HepG2 (cell line): ENCODE measurements around the gene CLEC18C. TPM values are rescaled to one million over a fixed set of nuclear protein-coding genes. Genes with fewer than 3 reads are reported as not detected.
A peak's percentile ranks its signal among the peaks of the same experiment; 100 is the strongest.

ENCODE experiments used
- ARNT2 ChIP-seq: sonication (generic); formaldehyde crosslinking; IDR thresholded peaks from 2 replicates; pipeline ENCODE4 v1.8.0; 2022; ENCODE audit warnings: mild to moderate bottlenecking, low read depth, missing genetic modification reagents, moderate library complexity
- FOSL2 ChIP-seq: sonication (generic); formaldehyde crosslinking; IDR thresholded peaks from 2 replicates; pipeline ENCODE4 v1.4.0; 2020; ENCODE audit warnings: missing genetic modification reagents
- HDAC6 ChIP-seq: fragments of 200-600 bp; sonication (generic); IDR thresholded peaks from 2 replicates; pipeline ENCODE4 v1.7.0; 2017; ENCODE audit warnings: mild to moderate bottlenecking, antibody characterized with exemption, low read length, low read depth
- HNF4G ChIP-seq, 2 experiments: sonication (generic) in 1 of 2; formaldehyde crosslinking in 1 of 2; IDR thresholded peaks; 2 replicates each; pipeline versions ENCODE4 v1.4.0 to v1.6.1; 2011 to 2020; ENCODE audit warnings: borderline replicate concordance in 2 of 2, low read depth in 2 of 2, mild to moderate bottlenecking in 2 of 2, low read length in 1 of 2, missing genetic modification reagents in 1 of 2, moderate library complexity in 1 of 2
- MEF2D ChIP-seq: sonication (generic); formaldehyde crosslinking; IDR thresholded peaks from 2 replicates; pipeline ENCODE4 v1.5.1; 2020; ENCODE audit warnings: mild to moderate bottlenecking, missing genetic modification reagents
- MTF1 ChIP-seq: sonication (generic); formaldehyde crosslinking; IDR thresholded peaks from 2 replicates; pipeline ENCODE4 v1.5.0; 2020; ENCODE audit warnings: missing genetic modification reagents
- NR2F2 ChIP-seq: IDR thresholded peaks from 2 replicates; pipeline ENCODE4 v1.6.1; 2012; ENCODE audit warnings: low read depth, inconsistent platforms, borderline replicate concordance
- NR2F6 ChIP-seq, 2 experiments: IDR thresholded peaks; 2 replicates each; pipeline ENCODE4 v1.6.1; 2016; ENCODE audit warnings: antibody characterized with exemption in 1 of 2, mild to moderate bottlenecking in 1 of 2
- SP1 ChIP-seq, 2 experiments: fragments of 450-650 bp in 1 of 2; sonication (generic) in 1 of 2; formaldehyde crosslinking in 1 of 2; IDR thresholded peaks; 2 replicates each; pipeline versions ENCODE4 v1.4.0 to v1.6.1; 2016 to 2020; ENCODE audit warnings: missing genetic modification reagents in 1 of 2
- SRF ChIP-seq: IDR thresholded peaks from 2 replicates; pipeline ENCODE4 v1.6.1; 2011; ENCODE audit warnings: mild to moderate bottlenecking, low read depth, low read length, moderate library complexity
- ZKSCAN1 ChIP-seq: fragments of 150-350 bp; IDR thresholded peaks from 2 replicates; pipeline ENCODE4 v1.6.1; 2014; ENCODE audit warnings: low read length
- ZNF224 ChIP-seq: sonication (generic); formaldehyde crosslinking; IDR thresholded peaks from 2 replicates; pipeline ENCODE4 v1.5.0; 2020; ENCODE audit warnings: mild to moderate bottlenecking, missing genetic modification reagents
- ZNF343 ChIP-seq: sonication (generic); formaldehyde crosslinking; IDR thresholded peaks from 2 replicates; pipeline ENCODE4 v1.4.0; 2020; ENCODE audit warnings: mild to moderate bottlenecking, missing genetic modification reagents
- ZNF614 ChIP-seq: IDR thresholded peaks from 2 replicates; pipeline ENCODE4 v1.6.1; 2018; ENCODE audit warnings: missing biosample characterization, missing genetic modification reagents, inconsistent platforms, borderline replicate concordance
- ZSCAN30 ChIP-seq: sonication (generic); formaldehyde crosslinking; IDR thresholded peaks from 2 replicates; pipeline ENCODE4 v1.5.0; 2020; ENCODE audit warnings: mild to moderate bottlenecking, missing genetic modification reagents
- ZZZ3 ChIP-seq: sonication (generic); formaldehyde crosslinking; IDR thresholded peaks from 2 replicates; pipeline ENCODE4 v1.4.0; 2020; ENCODE audit warnings: missing genetic modification reagents, mild to moderate bottlenecking, borderline replicate concordance
- polyA plus RNA-seq, 8 experiments: library from polyadenylated mRNA; depleted of rRNA in 3 of 8; stranded (reverse) in 7 of 8; unstranded in 1 of 8; fragments of >200 nt; fragmentation: Illumina TruSeq in 4 of 8; extraction: Trizol in 4 of 8; gene quantifications; 2 replicates each; pipeline versions ENCODE4 v1.2.1 to v1.2.3, GENCODE V29; 2011 to 2016; ENCODE audit warnings: low read depth in 4 of 8, missing spikeins in 1 of 8, mixed read lengths in 1 of 8; ENCODE audit not compliant: insufficient read depth in 1 of 8
- total RNA-seq, 5 experiments: library from RNA; depleted of rRNA; stranded (reverse); fragments of >200 nt; fragmentation: Illumina TruSeq; extraction: Trizol; gene quantifications; 2 replicates each; pipeline ENCODE4 v1.2.3, GENCODE V29; 2016; ENCODE audit warnings: low read depth in 1 of 5
- TF ChIP-seq, protein P1 (sequence below): sonication (generic); formaldehyde crosslinking; conservative IDR thresholded peaks from 2 replicates; pipeline ENCODE4 v1.4.0; 2020; ENCODE audit warnings: mild to moderate bottlenecking, missing genetic modification reagents, moderate library complexity
- TF ChIP-seq, protein P2 (sequence below): sonication (generic); formaldehyde crosslinking; IDR thresholded peaks from 2 replicates; pipeline ENCODE4 v1.5.0; 2020; ENCODE audit warnings: mild to moderate bottlenecking, low read depth, missing genetic modification reagents, borderline replicate concordance
- TF ChIP-seq, protein P3 (sequence below): sonication (generic); formaldehyde crosslinking; IDR thresholded peaks from 2 replicates; pipeline ENCODE4 v1.4.0; 2020; ENCODE audit warnings: missing genetic modification reagents; ENCODE audit errors: not compliant biosample characterization
- TF ChIP-seq, protein P4 (sequence below): sonication (generic); formaldehyde crosslinking; IDR thresholded peaks from 2 replicates; pipeline ENCODE4 v1.5.0; 2020; ENCODE audit warnings: missing genetic modification reagents
- TF ChIP-seq, protein P5 (sequence below): sonication (generic); formaldehyde crosslinking; IDR thresholded peaks from 2 replicates; pipeline ENCODE4 v1.5.0; 2020; ENCODE audit warnings: missing genetic modification reagents, mild to moderate bottlenecking, borderline replicate concordance
- TF ChIP-seq, protein P6 (sequence below): sonication (generic); formaldehyde crosslinking; IDR thresholded peaks from 2 replicates; pipeline ENCODE4 v1.4.0; 2020; ENCODE audit warnings: missing genetic modification reagents

CLEC18C gene
- total and polyA plus RNA-seq, 2 of the 13 experiments (the other 11 are each of a cell fraction or from before 2014, with no cell fraction given) = 0.15 to 0.29 TPM

DNA sequence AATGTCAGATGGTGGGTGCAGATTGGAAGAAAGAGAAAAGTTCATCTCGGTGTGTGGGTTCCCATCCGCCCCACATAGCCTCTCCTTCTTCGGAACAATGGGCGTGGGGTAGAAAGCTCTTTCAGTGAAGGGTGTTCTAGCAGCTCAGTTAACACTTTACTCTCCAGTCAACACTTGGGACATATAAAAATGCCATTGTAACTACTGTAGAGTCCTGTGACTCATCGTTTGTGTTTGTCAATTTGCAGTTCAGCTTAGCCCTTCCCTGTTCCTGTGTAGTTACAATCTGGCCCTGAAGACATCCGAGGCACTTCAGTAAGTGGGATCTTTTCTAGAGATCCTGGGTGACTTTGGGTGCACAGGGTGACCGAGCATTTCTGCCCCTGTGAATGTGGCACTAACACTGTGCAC lies 11.5 kb upstream of the CLEC18C start (continued):
- no peak for TF ChIP-seq ZNF224 (CRISPR knock-in tag)
- no peak for TF ChIP-seq HNF4G (IDR thresholded peaks at IDR 0.05; ENCODE audit: borderline replicate concordance, low read depth, low read length)
- no peak for TF ChIP-seq HNF4G (CRISPR knock-in tag; IDR thresholded peaks at IDR 0.05; ENCODE audit: borderline replicate concordance, low read depth)
- no peak for TF ChIP-seq SRF
- TF ChIP-seq, protein P1, sequence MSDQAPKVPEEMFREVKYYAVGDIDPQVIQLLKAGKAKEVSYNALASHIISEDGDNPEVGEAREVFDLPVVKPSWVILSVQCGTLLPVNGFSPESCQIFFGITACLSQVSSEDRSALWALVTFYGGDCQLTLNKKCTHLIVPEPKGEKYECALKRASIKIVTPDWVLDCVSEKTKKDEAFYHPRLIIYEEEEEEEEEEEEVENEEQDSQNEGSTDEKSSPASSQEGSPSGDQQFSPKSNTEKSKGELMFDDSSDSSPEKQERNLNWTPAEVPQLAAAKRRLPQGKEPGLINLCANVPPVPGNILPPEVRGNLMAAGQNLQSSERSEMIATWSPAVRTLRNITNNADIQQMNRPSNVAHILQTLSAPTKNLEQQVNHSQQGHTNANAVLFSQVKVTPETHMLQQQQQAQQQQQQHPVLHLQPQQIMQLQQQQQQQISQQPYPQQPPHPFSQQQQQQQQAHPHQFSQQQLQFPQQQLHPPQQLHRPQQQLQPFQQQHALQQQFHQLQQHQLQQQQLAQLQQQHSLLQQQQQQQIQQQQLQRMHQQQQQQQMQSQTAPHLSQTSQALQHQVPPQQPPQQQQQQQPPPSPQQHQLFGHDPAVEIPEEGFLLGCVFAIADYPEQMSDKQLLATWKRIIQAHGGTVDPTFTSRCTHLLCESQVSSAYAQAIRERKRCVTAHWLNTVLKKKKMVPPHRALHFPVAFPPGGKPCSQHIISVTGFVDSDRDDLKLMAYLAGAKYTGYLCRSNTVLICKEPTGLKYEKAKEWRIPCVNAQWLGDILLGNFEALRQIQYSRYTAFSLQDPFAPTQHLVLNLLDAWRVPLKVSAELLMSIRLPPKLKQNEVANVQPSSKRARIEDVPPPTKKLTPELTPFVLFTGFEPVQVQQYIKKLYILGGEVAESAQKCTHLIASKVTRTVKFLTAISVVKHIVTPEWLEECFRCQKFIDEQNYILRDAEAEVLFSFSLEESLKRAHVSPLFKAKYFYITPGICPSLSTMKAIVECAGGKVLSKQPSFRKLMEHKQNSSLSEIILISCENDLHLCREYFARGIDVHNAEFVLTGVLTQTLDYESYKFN (CRISPR knock-in tag) = no peak
- no peak for TF ChIP-seq SP1 (IDR thresholded peaks at IDR 0.05)
- TF ChIP-seq SP1 (CRISPR knock-in tag; IDR thresholded peaks at IDR 0.05) = no peak
- no peak for TF ChIP-seq ZNF343 (CRISPR knock-in tag)
- TF ChIP-seq ZNF614 (CRISPR knock-in tag) = no peak
- TF ChIP-seq, protein P2, sequence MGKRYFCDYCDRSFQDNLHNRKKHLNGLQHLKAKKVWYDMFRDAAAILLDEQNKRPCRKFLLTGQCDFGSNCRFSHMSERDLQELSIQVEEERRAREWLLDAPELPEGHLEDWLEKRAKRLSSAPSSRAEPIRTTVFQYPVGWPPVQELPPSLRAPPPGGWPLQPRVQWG = no peak
- no peak for TF ChIP-seq NR2F6 (IDR thresholded peaks at IDR 0.05)
- TF ChIP-seq NR2F6 (CRISPR knock-in tag; IDR thresholded peaks at IDR 0.05) = no peak
- TF ChIP-seq ARNT2 = no peak
- peak; percentile 94 for TF ChIP-seq FOSL2 (CRISPR knock-in tag)
- no peak for TF ChIP-seq ZKSCAN1
- no peak for TF ChIP-seq ZSCAN30 (CRISPR knock-in tag)
- TF ChIP-seq, protein P3, sequence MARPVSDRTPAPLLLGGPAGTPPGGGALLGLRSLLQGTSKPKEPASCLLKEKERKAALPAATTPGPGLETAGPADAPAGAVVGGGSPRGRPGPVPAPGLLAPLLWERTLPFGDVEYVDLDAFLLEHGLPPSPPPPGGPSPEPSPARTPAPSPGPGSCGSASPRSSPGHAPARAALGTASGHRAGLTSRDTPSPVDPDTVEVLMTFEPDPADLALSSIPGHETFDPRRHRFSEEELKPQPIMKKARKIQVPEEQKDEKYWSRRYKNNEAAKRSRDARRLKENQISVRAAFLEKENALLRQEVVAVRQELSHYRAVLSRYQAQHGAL = no peak
- TF ChIP-seq, protein P4, sequence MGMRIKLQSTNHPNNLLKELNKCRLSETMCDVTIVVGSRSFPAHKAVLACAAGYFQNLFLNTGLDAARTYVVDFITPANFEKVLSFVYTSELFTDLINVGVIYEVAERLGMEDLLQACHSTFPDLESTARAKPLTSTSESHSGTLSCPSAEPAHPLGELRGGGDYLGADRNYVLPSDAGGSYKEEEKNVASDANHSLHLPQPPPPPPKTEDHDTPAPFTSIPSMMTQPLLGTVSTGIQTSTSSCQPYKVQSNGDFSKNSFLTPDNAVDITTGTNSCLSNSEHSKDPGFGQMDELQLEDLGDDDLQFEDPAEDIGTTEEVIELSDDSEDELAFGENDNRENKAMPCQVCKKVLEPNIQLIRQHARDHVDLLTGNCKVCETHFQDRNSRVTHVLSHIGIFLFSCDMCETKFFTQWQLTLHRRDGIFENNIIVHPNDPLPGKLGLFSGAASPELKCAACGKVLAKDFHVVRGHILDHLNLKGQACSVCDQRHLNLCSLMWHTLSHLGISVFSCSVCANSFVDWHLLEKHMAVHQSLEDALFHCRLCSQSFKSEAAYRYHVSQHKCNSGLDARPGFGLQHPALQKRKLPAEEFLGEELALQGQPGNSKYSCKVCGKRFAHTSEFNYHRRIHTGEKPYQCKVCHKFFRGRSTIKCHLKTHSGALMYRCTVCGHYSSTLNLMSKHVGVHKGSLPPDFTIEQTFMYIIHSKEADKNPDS (CRISPR knock-in tag) = 0 out of 2 replicates have a peak, but pooled peaks have one; percentile 17
- TF ChIP-seq, protein P5, sequence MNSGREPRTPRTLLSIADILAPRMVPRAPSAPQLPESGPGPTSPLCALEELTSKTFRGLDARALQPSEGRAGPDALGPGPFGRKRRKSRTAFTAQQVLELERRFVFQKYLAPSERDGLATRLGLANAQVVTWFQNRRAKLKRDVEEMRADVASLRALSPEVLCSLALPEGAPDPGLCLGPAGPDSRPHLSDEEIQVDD (CRISPR knock-in tag) = no peak
- no peak for TF ChIP-seq HDAC6
- no peak for TF ChIP-seq MEF2D (CRISPR knock-in tag)
- no peak for TF ChIP-seq ZZZ3 (CRISPR knock-in tag)
- no peak for TF ChIP-seq NR2F2
- TF ChIP-seq, protein P6, sequence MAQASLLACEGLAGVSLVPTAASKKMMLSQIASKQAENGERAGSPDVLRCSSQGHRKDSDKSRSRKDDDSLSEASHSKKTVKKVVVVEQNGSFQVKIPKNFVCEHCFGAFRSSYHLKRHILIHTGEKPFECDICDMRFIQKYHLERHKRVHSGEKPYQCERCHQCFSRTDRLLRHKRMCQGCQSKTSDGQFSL = no peak
- TF ChIP-seq MTF1 (CRISPR knock-in tag) = no peak
